Endothelial cell of umbilical vein (primary cell): Measurements from ENCODE around the gene TREH. TPM values are rescaled to one million over a fixed set of nuclear protein-coding genes. Genes with fewer than 3 reads are reported as not detected.

Experiments
- BruUV-seq: library from RNA; stranded (reverse); fragments of 400-500 nt; replicated peaks from 2 replicates; lab custom pipeline; 2021; lab: Mats Ljungman, UMichigan
- CTCF ChIA-PET: fragments of 300-600, 350-600 bp; sonication (Branson Sonifier 250); formaldehyde crosslinking; loops from one replicate; lab custom pipeline; 2021; ENCODE audit warnings: antibody characterized with exemption, inconsistent platforms; lab: Charles Lee
- POLR2A ChIA-PET: fragments of 300-600, 350-600 bp; sonication (Branson Sonifier 250); formaldehyde crosslinking; loops from one replicate; lab custom pipeline; 2021; ENCODE audit warnings: antibody characterized with exemption, inconsistent platforms; lab: Charles Lee
- DNase-seq: peaks from one replicate; pipeline ENCODE4 v3.0.0-alpha.2; 2011; ENCODE audit warnings: low read depth, low spot score
- FAIRE-seq: peaks from 2 replicates; lab custom pipeline; 2011; peaks lifted over from hg19 to GRCh38; lab: Jason Lieb, UNC
- H2AFZ ChIP-seq: 2 replicates; pipeline ENCODE4 v1.6.0; 2012; ENCODE audit warnings: low read depth, low read length, control low read depth, inconsistent platforms
- H3K27ac ChIP-seq: 2 replicates; pipeline ENCODE4 v1.5.1; 2011; ENCODE audit warnings: low read depth, mild to moderate bottlenecking, control low read depth, low read length, moderate library complexity; ENCODE audit not compliant: insufficient read depth
- H3K27me3 ChIP-seq, 2 experiments: 2 replicates each; pipeline versions ENCODE4 v1.6.0 to v1.6.1; 2011; ENCODE audit warnings: low read length in 2 of 2, mixed read lengths in 1 of 2; ENCODE audit not compliant: control insufficient read depth in 2 of 2, insufficient read depth in 2 of 2
- H3K36me3 ChIP-seq, 2 experiments: 2 replicates in 1 of 2; 3 replicates in 1 of 2; pipeline ENCODE4 v1.5.1; 2011; ENCODE audit warnings: low read length in 2 of 2, mild to moderate bottlenecking in 1 of 2, moderate library complexity in 1 of 2; ENCODE audit not compliant: control insufficient read depth in 2 of 2, insufficient read depth in 2 of 2; ENCODE audit errors: extremely low read depth in 1 of 2
- H3K4me1 ChIP-seq: 3 replicates; pipeline ENCODE4 v1.5.1; 2011; ENCODE audit warnings: mild to moderate bottlenecking, low read length; ENCODE audit not compliant: control insufficient read depth, insufficient read depth; ENCODE audit errors: extremely low read depth
- H3K4me2 ChIP-seq: 2 replicates; pipeline ENCODE4 v1.6.1; 2011; ENCODE audit warnings: low read length, control low read depth, mixed read lengths; ENCODE audit not compliant: insufficient read depth
- H3K4me3 ChIP-seq, 3 experiments: fragments of 200-600 bp in 1 of 3; sonication (generic), shearing (Covaris generic) in 1 of 3; replicated peaks in 1 of 3; 2 replicates each; pipeline ENCODE4 v1.5.1; 2011 to 2016; ENCODE audit warnings: control low read depth in 3 of 3, low read length in 3 of 3, mild to moderate bottlenecking in 2 of 3, inconsistent platforms in 1 of 3, low read depth in 1 of 3, moderate library complexity in 1 of 3; ENCODE audit not compliant: insufficient read depth in 1 of 3
- H3K79me2 ChIP-seq: 2 replicates; pipeline ENCODE4 v1.6.0; 2012; ENCODE audit warnings: low read length, inconsistent platforms; ENCODE audit not compliant: control insufficient read depth, insufficient read depth
- H3K9ac ChIP-seq: replicated peaks from 2 replicates; pipeline ENCODE3; 2011; ENCODE audit warnings: low read length, control low read depth; ENCODE audit not compliant: insufficient read depth; ENCODE audit errors: extremely low read depth
- H3K9me1 ChIP-seq: replicated peaks from 3 replicates; pipeline ENCODE4 v1.6.0; 2011; ENCODE audit warnings: mild to moderate bottlenecking, low read length; ENCODE audit not compliant: control insufficient read depth, insufficient read depth; ENCODE audit errors: extremely low read depth
- H3K9me3 ChIP-seq: replicated peaks from 2 replicates; pipeline ENCODE4 v1.5.1; 2012; ENCODE audit warnings: low read length, inconsistent platforms; ENCODE audit not compliant: control insufficient read depth, insufficient read depth
- H4K20me1 ChIP-seq: replicated peaks from 2 replicates; pipeline ENCODE3; 2011; ENCODE audit warnings: mild to moderate bottlenecking, low read length; ENCODE audit not compliant: control insufficient read depth, insufficient read depth; ENCODE audit errors: extremely low read depth
- EZH2 ChIP-seq: IDR thresholded peaks from 2 replicates; pipeline ENCODE4 v1.6.1; 2012; ENCODE audit warnings: borderline replicate concordance, low read depth, mild to moderate bottlenecking, moderate library complexity, low read length, inconsistent platforms; ENCODE audit not compliant: severe bottlenecking
- FOS ChIP-seq: IDR thresholded peaks from 2 replicates; pipeline ENCODE4 v1.6.1; 2011; ENCODE audit warnings: mild to moderate bottlenecking, low read length, moderate library complexity, borderline replicate concordance; ENCODE audit not compliant: insufficient read depth
- GATA2 ChIP-seq: IDR thresholded peaks from 2 replicates; pipeline ENCODE4 v1.7.0; 2011; ENCODE audit warnings: low read depth, mild to moderate bottlenecking, moderate library complexity, mixed read lengths, low read length; ENCODE audit not compliant: insufficient read length, insufficient read depth
- JUN ChIP-seq: IDR thresholded peaks from 2 replicates; pipeline ENCODE4 v1.6.1; 2011; ENCODE audit warnings: borderline replicate concordance, low read depth; ENCODE audit not compliant: insufficient read length, insufficient read depth
- MYC ChIP-seq: IDR thresholded peaks from one replicate; pipeline ENCODE4 v1.6.1; 2011; ENCODE audit warnings: mild to moderate bottlenecking, low read depth, low read length
- POLR2A ChIP-seq: IDR thresholded peaks from 2 replicates; pipeline ENCODE4 v1.6.1; 2012; ENCODE audit warnings: low read depth, mild to moderate bottlenecking, control low read depth, low read length
- POLR2AphosphoS5 ChIP-seq: IDR thresholded peaks from 2 replicates; pipeline ENCODE4 v1.6.1; 2012; ENCODE audit warnings: low read depth, mild to moderate bottlenecking, control low read depth, low read length, moderate library complexity; ENCODE audit not compliant: insufficient read depth
- dilution Hi-C: fragments of 300-500 bp; cut with MboI; formaldehyde crosslinking; loops from one replicate; pipeline ENCODE4 v1.15.0; 2019; ENCODE audit warnings: low sequenced_read_pairs; ENCODE audit not compliant: extremely low pct_ligation_motif_present
- intact Hi-C: fragments of 100-400 bp; cut with micrococcal nuclease; formaldehyde crosslinking; loops from one replicate; pipeline ENCODE4 v1.10.0; 2022
- polyA plus RNA-seq, 4 experiments: library from polyadenylated mRNA; depleted of rRNA in 3 of 4; stranded (reverse) in 3 of 4; unstranded in 1 of 4; fragments of >200 nt; gene quantifications; 2 replicates each; pipeline versions ENCODE4 v1.2.1 to v1.2.3, GENCODE V29; 2011 to 2012; ENCODE audit warnings: missing spikeins in 1 of 4
- total RNA-seq: library from RNA; stranded (reverse); gene quantifications from 2 replicates; pipeline ENCODE4 v1.2.3, GENCODE V29; 2021
- TF ChIP-seq, protein P1 (sequence below): IDR thresholded peaks from 2 replicates; pipeline ENCODE4 v1.6.1; 2011; ENCODE audit not compliant: insufficient read depth, insufficient read length
- TF ChIP-seq, protein P2 (sequence below), 2 donors: IDR thresholded peaks; 1 replicate in 1 of 2; 2 replicates in 1 of 2; pipeline ENCODE4 v1.5.1; 2011; ENCODE audit warnings: low read length in 2 of 2, mild to moderate bottlenecking in 2 of 2, moderate library complexity in 2 of 2, control low read depth in 1 of 2, inconsistent platforms in 1 of 2, low read depth in 1 of 2; ENCODE audit not compliant: insufficient read depth in 1 of 2; ENCODE audit errors: extremely low read depth in 1 of 2

The TREH gene
- total and polyA plus RNA-seq, 2 donors (not counting 3 experiments of a cell fraction or from before 2014, with no cell fraction given), result not detected

DNA sequence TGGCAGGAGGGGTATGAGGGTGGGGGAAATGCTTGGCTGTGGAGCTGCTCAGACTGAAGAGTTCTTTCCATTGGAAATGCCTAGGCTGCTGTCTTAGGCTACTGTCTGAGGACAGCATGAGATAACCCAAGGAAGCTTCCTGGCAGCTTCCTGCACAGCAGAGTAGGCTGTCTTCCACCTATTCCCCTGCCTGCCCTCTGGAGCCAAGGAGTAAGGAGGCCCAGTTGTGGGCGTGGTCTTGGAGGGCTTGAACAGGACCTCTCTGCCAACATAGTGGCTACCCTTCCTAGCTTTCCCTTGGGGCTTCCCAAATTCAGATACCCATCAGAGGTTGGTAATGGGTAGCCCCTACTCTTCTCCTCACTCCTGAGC is 46.1 kb downstream of the TREH start:
- H3K4me1 ChIP-seq, result no peaks in the 10 kb centered on the region
- peaks cover 19% of the 10 kb centered on the region for H3K79me2 ChIP-seq
- ChIA-PET CTCF (interaction anchor here (1.4 to 3.2 kb wide), 3 partner anchors 11 to 39 kb away, joined by 3 to 11 read pairs (median 7); partner anchors contain the start of gene PHLDB1), POLR2A (no interaction called here)
- no peak overlapping the region for H3K4me2 ChIP-seq
- no peak overlapping the region for H3K9ac ChIP-seq
- no peaks in the 10 kb centered on the region for H3K27me3 ChIP-seq
- no peak overlapping the region for H3K27ac ChIP-seq
- no peak overlapping the region for H3K4me3 ChIP-seq
- TF ChIP-seq FOS, result no peak
- no peak for TF ChIP-seq JUN
- no peak for TF ChIP-seq POLR2AphosphoS5
- no peak for TF ChIP-seq POLR2A
- TF ChIP-seq, protein P1, sequence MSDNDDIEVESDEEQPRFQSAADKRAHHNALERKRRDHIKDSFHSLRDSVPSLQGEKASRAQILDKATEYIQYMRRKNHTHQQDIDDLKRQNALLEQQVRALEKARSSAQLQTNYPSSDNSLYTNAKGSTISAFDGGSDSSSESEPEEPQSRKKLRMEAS, result no peak
- no peak for TF ChIP-seq EZH2
- no peak for TF ChIP-seq MYC
- no peak for TF ChIP-seq GATA2
- TF ChIP-seq, protein P2, sequence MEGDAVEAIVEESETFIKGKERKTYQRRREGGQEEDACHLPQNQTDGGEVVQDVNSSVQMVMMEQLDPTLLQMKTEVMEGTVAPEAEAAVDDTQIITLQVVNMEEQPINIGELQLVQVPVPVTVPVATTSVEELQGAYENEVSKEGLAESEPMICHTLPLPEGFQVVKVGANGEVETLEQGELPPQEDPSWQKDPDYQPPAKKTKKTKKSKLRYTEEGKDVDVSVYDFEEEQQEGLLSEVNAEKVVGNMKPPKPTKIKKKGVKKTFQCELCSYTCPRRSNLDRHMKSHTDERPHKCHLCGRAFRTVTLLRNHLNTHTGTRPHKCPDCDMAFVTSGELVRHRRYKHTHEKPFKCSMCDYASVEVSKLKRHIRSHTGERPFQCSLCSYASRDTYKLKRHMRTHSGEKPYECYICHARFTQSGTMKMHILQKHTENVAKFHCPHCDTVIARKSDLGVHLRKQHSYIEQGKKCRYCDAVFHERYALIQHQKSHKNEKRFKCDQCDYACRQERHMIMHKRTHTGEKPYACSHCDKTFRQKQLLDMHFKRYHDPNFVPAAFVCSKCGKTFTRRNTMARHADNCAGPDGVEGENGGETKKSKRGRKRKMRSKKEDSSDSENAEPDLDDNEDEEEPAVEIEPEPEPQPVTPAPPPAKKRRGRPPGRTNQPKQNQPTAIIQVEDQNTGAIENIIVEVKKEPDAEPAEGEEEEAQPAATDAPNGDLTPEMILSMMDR (IDR thresholded peaks at IDR 0.05; ENCODE audit: extremely low read depth in 1 of 2, insufficient read depth in 1 of 2, low read depth in 1 of 2, low read length in 2 of 2), result no peak
- H4K20me1 ChIP-seq, result no peaks in the 10 kb centered on the region
- H3K9me3 ChIP-seq, result no peaks in the 10 kb centered on the region
- H3K9me1 ChIP-seq, result no peaks in the 10 kb centered on the region
- FAIRE-seq, result no peak
- H3K36me3 ChIP-seq, result peaks cover 35 to 49% of the 10 kb centered on the region in 2 experiments
- BruUV-seq, result no TSS peak
- no peak for DNase-seq
- H2AFZ ChIP-seq, result no peak overlapping the region
- intact Hi-C loops, result no loop called here
- dilution Hi-C loops, result no loop called here
